ENCODE data around the gene PRKCA.

GRCh38 chr17:66695098-66695497, 392.7 kb downstream of the PRKCA start:
- TF ChIP-seq ZNF24 (IDR thresholded peaks at IDR 0.05) (no peak), SUPT5H (IDR thresholded peaks at IDR 0.05) (no peak), CTCF (IDR thresholded peaks at IDR 0.05 in 2 of 3, conservative IDR thresholded peaks at IDR 0.05 in 1 of 3; ENCODE audit: insufficient read depth in 2 of 3, low read depth in 1 of 3, low read length in 3 of 3) (no peak), RAD21 (CRISPR knock-in tag; conservative IDR thresholded peaks at IDR 0.05 in 1 of 2, IDR thresholded peaks at IDR 0.05 in 1 of 2) (no peak), HMG20A (CRISPR knock-in tag; conservative IDR thresholded peaks at IDR 0.05) (no peak), ELF4 (CRISPR knock-in tag; IDR thresholded peaks at IDR 0.05) (no peak), ESRRA (IDR thresholded peaks at IDR 0.05; ENCODE audit: borderline replicate concordance, low read depth) (no peak), POLR2A (conservative IDR thresholded peaks at IDR 0.05) (no peak), PHF20 (IDR thresholded peaks at IDR 0.05; ENCODE audit: partially characterized antibody) (no peak), MTA3 (IDR thresholded peaks at IDR 0.05; ENCODE audit: borderline replicate concordance) (no peak), ZNF407 (IDR thresholded peaks at IDR 0.05; ENCODE audit: low read depth) (no peak), NELFE (IDR thresholded peaks at IDR 0.05; ENCODE audit: insufficient read depth, insufficient read length) (no peak), ZFX (CRISPR knock-in tag; IDR thresholded peaks at IDR 0.05) (no peak)

Data from K562 (cell line).